Stimulated activated CD8-positive, alpha-beta memory T cell treated with anti-CD3 and anti-CD28 coated beads, Interleukin-12 subunit alpha, Interleukin-12 subunit beta, amount 100 ng/mL, for 1 hour (primary cell): ENCODE measurements around the gene SIX1.

Experiments used
- DNase-seq: peaks from one replicate; pipeline ENCODE4 v3.0.0-alpha.2; 2020; ENCODE audit warnings: low read depth

Gene SIX1

GRCh38 chr14:60641742-60642269 is 7.5 kb downstream of the SIX1 start:
- no peak for DNase-seq

- DNase-seq: no peak
Observed at GRCh38 chr14:60640859-60641741, 8.2 kb downstream of the SIX1 start.

- DNase-seq: no peak
Observed at GRCh38 chr14:60639674-60640073, 9.6 kb downstream of the SIX1 start.

- no peak for DNase-seq
Observed at GRCh38 chr14:60637479-60638315, 11.6 kb downstream of the SIX1 start.

GRCh38 chr14:60636879-60637478 is 12.3 kb downstream of the SIX1 start:
- DNase-seq: no peak

GRCh38 chr14:60634153-60634552 is 15.1 kb downstream of the SIX1 start:
- DNase-seq: no peak

- no peak for DNase-seq
Observed at GRCh38 chr14:60632777-60633176, 16.5 kb downstream of the SIX1 start.

GRCh38 chr14:60632257-60632656 is 17.0 kb downstream of the SIX1 start:
- DNase-seq: no peak

- DNase-seq: no peak
Observed at GRCh38 chr14:60631842-60632241, 17.4 kb downstream of the SIX1 start.

- no peak for DNase-seq
Observed at GRCh38 chr14:60630129-60630528, 19.1 kb downstream of the SIX1 start.

GRCh38 chr14:60628892-60629291 is 20.4 kb downstream of the SIX1 start:
- DNase-seq: no peak

GRCh38 chr14:60622917-60623257 is 26.4 kb downstream of the SIX1 start:
- no peak for DNase-seq

- DNase-seq: no peak
Observed at GRCh38 chr14:60622210-60622916, 26.9 kb downstream of the SIX1 start.

- DNase-seq: no peak
Observed at GRCh38 chr14:60621386-60621785, 27.9 kb downstream of the SIX1 start.

- DNase-seq: no peak
Observed at GRCh38 chr14:60618241-60618640, 31.0 kb downstream of the SIX1 start.

GRCh38 chr14:60616461-60616959 is 32.8 kb downstream of the SIX1 start:
- no peak for DNase-seq

- DNase-seq: no peak
Observed at GRCh38 chr14:60602291-60602690, 47.0 kb downstream of the SIX1 start.

- DNase-seq: no peak
Observed at GRCh38 chr14:60599727-60600126, 49.5 kb downstream of the SIX1 start.

- DNase-seq: no peak
Observed at GRCh38 chr14:60596139-60596538, 53.1 kb downstream of the SIX1 start.

GRCh38 chr14:60594062-60594461 is 55.2 kb downstream of the SIX1 start:
- DNase-seq: no peak
